SW 1271 (cell line): ENCODE measurements around the gene KRABD2.
"Not testable (repeated sequence)": the region's sequence is repeated elsewhere in the genome, so short reads cannot be mapped to it uniquely, and the experiment has no call there.

ENCODE experiments used
- DNase-seq, 2 experiments: peaks; one replicate each; lab custom pipeline; 2025; lab: John Stamatoyannopoulos, UW

KRABD2 gene

DNA sequence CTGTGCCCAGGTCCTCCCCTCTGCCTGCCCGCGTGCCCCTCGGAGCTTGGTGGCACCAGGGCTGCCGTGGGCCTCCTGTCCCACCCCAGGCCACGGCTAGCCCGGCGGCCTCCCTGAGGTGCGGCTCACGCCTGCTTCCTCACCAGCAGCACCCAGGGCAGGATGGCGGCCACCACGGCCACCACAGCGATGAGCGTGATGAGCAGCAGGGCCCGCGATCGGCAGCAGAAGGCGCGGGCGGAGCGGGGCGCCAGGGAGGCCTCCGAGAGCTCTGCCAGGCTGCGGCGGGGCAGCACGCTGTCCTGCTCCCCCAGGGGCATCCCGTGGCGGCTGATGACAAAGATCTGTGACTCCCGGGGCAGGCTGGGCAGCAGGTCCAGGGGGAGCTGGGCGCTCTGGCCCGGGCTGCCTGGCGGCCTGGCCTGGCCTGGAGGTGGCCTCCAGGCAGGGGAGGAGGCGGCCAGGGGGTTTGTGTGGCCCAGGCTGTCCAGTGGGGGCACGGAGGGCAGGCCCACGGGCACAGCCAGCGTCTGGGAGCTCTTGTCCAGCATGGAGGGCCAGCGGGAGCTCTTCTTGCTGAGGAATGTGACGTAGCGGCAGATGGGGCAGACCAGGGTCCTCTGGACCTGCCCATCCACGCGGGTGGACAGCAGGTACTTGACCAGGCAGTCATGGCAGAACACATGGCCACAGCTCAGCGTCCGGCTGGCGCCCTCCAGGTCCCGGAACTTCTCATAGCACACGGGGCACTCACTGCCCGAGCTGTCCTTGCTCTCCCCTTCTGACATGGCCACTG is 16.4 kb upstream of the KRABD2 start:
- no peak for DNase-seq

DNA sequence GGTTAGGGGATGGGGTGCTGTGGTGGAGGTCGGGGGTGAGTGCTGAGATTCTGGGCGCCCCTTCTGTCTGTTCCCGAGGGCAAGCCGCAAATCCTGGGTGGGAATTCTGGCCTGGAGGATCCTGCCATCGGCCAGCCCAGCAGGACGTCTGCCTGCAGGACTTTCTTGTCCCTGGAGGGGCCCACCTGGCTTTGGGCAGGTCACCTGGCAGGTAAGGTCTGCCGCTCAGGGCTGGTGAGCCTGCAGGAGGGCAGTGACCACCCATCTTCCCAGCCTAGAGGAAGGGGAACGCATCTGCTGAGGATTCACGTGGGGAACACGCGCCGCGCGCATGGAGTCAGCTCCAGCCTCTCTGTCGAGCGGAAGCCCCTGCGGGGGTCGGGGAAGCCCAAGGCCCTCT is 15.8 kb upstream of the KRABD2 start:
- no peak for DNase-seq

DNA sequence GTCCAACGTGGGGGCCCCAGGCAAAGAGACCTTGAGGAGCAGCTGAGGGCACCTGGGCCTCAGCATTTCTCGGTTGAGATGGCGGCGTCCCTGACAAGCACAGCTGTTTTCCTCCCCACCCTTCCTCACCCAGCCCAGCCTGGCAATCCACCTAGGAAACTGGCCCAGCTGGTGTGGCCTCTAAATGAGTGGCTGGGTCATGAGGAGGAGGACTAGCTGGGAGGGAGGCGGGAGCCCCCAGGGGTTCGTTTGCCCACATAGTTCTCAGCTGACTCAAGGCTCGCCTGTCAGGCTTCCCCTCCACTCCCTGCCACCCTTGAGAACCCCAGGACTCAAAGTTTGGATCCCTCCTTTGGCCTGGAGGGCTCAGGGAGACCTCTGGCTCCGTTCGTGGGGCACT is 15.2 kb upstream of the KRABD2 start:
- DNase-seq: no peak

DNA sequence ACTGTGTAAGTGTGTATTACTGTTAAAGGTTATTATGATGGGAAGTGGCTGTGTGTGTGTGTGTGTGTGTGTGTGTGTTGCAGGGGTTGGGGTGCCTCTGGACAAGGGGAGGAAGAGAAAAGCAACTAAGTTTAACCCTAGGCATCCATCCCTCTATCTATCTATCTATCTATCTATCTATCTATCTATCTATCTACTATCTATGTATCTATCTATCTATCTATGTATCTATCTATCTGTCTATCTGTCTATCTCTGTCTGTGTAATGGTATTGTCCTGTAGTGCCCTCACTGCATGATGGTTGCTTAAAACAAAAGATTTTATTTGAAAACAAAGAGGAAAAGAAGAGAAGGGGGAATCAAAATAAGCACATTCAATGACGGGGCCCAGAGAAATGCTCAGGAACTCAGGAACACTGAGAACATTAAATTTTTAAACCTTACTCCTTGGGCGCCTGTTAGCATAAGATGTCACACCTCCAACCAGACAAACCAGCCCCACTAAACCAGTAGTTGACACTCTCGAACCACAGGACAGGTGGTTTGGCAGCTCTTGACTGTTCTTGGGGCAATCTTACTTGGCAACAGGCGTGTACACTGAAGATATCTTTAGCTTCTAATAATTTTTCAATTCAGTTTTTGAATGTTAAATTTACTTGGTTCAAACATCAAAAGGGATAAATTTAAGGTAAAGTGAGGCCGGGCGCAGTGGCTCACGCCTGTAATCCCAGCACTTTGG is 11.6 kb upstream of the KRABD2 start:
- DNase-seq: no peak

DNA sequence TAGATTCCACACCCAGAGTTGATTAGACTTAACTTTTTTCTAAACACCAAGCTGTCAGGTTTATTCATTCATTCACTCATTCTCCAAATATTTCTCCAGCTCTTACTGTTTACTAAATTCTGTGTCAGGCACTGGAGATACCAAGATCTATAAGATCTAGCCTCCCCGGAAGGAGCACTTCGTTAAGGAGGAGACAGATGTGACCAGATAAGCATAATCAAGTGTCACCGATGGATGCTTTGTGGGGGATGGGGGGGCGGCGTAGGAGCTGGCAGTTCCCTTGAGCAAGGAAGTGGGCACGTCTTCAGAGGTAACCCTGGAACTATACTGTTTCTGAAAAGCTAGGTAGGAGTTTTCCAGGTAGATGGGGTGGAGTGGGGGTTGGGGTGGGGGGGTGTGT is 10.3 kb upstream of the KRABD2 start:
- DNase-seq: no peak

DNA sequence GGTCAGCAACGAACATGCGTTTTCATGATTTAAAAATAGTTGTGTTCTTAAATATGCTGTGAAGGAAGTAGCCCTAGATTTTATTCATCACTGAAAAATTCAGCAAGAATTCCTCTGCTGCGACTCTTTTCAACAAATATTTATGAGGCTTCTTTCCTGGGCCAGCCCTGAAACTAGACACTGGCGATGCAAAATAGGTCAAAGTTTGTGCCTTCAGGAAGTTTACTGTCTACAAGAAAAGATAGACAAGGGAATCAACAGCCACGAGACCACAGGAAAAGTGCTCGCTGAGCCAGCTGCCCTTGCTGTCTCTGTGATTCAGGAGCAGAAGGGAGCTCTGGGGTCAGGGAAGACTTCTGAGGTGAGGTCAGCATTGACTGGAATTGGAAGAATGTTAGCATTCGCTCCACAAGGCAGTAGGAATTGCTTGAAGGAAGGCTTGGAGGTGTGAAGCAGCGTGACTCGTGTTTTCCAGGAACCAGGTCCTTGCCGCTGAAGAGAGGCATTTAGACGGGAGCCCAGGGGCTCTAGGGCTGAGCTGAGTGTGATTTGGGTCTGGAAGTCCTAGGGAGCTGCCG is 8.4 kb upstream of the KRABD2 start:
- peak; percentile 60 to 74 for DNase-seq

DNA sequence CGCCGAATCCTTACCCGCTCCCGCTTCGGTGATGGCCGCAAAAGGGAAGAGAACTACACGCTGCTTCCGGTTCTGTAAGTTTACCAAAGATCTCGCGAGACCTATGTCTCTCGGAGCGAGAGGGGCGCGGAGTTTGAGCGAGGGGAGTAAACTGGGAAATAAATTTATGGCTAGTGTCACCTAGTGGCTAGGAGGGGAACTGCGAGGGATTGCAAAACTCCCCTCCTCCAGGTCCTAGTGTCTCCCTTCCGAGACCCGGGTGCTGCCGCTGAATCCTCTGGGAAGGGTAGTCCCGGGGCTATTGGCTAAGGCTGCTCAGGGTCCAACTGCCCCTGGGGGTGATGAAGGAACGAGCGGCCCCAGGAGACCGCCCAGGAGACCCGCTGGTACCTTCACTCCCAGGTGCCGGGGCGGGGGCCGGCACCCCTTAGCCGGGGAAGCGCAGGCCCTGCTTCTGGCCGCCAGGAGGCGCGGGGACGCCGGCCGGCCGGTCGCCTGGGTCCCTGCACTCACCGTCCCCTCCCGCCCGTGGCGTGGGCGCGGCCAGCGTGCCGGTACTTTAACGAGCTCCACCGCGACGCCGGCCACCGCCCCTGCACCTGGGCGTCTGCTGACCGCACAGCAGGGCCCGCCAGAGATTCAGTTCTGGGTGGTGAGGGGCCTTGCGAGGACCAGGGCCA is 6.8 kb upstream of the KRABD2 start, which contains the start of gene RPL26:
Gene RPL26 (minus strand): TSS at position 51 of the 680 bp plus-strand sequence. CDS start 883 bp downstream, outside the sequence.
- peak; percentile 97 to 98 for DNase-seq

DNA sequence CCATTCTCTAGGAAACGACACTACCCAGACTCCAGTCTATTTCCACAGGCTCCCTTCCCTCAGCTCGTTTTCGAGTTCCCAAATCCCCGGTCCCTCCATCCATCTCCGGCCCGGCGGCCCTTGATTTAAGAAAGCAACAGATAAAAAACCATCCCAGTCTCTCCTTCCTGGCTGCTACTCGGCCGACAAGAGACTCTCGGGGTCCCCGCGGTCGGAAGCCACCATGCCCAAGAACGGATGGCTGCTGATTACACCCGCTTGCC is 6.3 kb upstream of the KRABD2 start:
- no peak for DNase-seq

DNA sequence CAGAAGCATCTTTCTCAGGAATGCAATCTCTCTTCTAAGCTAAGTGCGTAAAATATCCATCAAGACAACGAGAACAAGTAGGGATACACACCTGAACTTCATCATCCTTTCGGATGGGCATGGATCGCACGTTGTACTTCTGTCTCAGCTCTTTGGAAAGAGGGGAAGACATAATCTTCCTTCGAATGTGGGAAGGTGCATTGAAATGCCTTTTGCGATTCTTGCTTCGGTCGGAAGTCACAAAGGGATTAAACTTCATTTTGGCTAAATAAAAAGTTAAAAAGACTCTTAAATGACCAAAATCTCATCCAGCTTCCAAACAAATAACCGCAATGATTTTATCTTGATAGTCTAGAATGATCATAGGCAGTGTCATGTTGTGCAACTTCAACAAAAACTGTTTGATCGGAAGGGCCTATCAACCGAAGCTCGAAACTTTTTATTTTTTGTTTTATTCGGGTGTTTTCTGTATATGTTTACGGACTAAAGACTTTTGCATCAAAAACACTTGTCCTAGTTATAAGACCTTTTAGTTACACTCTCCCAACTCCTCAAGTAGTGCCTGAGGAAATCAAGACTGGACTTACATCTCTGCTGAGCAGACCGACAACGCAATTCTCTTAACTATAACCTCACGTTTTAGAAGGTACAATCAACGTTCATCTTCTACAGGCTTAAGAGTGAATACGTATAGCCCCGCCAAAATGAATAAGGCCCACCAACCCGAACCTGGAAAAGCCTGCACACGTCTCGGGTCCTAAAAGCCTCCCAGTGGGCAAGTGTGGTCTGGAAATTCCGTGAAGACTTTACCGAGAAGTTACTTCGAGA is 5.8 kb upstream of the KRABD2 start:
- no peak for DNase-seq

DNA sequence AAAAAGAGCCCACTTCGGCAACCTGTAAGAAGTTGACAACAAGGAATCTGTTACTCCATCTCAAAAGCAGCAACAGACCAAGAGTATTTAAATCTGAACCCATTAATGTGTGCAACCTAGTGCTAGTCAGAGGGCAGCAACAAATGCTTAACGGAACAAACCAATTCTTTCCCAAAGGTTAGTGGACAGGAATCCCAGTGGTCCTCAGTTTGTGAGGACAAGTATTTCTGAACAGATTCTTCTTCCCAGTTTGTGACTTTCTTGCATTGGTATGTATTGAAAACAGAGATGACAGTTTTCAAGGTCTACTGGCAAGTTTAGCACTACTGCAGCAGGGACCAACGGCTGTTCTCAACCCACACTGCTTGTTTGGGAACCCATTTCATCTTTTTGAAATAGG is 3.5 kb upstream of the KRABD2 start:
- no peak for DNase-seq

DNA sequence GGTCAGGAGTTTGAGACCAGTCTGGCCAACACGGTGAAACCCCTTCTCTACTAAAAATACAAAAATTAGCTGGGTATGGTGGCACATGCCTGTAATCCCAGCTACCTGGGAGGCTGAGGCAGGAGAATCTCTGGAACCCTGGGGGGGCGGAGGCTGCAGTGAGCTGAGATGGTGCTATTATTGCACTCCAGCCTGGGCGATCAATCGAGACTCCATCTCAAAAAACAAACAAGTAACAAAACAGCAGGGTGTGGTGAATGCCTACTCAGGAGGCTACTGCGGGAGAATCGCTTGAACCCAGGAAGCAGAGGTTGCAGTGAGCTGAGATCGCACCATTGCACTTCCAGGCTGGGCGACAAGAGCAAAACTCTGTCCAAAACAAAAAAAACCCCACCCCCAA is 1.6 kb upstream of the KRABD2 start:
- DNase-seq: not testable (repeated sequence)

DNA sequence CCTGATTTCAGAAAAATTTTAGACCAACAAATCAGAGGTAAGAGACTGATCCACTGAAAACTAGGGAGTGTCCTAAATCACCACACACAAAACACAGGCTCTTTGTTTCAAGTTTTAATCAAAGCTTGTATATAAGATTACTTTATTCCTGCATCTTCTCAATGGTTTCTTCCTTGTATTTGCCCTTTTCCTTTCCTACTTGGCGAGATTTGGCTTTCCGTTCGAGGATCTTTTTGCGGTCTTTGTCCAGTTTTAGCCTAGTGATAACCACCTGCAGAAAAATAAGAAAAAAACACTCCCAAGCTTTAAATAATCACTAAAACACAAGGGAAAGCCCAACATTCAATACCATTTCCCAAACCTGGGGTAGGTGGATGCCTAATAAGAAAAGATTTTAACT is 918 bp upstream of the KRABD2 start:
- no peak for DNase-seq

DNA sequence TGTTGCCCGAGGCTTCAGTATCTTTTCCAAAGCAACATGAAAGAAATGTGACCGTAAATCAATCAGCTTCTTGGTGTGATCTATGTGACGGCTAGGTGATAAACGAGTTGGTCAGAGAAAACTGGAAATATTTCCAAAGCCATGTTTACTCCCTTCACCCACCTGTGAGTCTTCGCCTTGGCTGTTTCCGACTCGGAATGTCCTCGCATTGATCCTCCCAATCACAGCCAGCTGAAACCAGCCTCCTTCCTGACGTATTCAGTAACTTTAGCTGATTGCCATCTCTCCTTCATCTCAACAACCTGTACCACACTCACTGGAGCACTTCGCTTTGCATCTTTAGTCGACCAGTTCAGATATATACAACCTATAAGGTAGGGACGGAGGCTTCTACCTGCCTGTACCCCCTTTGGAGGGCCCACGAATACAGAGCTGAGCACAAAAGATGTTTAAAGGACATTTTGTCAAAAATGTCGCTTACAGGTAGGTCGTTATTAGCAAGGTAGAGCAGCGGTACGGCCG is 705 bp downstream of the KRABD2 start:
- no peak for DNase-seq

DNA sequence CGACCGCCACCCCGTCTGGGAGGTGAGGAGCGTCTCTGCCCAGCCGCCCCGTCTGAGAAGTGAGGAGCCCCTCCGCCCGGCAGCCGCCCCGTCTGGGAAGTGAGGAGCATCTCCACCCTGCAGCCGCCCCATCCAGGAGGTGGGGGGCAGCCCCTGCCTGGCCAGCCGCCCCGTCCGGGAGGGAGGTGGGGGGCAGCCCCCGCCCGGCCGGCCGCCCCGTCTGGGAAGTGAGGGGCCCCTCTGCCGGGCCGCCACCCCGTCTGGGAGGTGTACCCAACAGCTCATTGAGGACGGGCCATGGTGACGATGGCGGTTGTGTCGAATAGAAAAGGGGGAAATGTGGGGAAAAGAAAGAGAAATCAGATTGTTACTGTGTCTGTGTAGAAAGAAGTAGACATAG is 2.6 kb downstream of the KRABD2 start:
- DNase-seq: not testable (repeated sequence)

DNA sequence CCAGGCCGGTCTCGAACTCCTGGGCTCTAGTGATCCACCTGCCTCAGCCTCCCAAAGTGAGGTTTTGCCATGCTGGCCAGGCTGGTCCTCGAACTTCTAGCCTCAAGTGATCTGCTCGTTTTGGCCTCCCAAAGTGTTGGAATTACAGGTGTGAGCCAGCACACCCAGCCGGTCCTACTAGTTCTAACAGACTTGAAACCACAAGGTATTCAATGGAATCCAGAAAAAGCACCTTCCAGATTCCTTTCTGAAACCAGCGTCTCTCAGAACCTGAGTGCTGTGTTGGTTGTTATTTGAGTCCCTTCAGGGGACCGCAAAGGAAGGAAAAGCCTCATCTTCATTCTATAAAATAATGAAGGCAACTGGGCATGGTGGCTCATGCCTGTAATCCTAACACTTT is 4.1 kb downstream of the KRABD2 start:
- no peak for DNase-seq

DNA sequence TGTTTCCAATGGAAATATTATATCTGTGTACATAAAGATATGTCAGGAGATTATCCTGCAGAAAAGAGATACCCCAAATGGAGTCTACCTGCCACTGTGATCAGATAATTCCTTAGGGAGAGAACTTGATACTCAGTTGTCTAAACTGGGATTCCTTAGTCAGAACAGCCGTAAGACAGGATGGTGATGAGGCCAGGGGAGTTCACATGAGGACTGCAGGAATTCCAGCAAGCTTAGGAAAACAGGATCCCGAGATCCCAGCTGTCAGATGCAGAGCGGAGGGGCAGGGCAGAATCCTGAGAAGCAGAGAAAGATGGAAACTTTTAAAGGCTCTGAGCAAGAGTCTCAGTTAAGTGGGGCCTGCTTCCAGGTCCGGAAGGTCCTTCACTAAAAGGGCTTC is 4.7 kb downstream of the KRABD2 start:
- DNase-seq: no peak

DNA sequence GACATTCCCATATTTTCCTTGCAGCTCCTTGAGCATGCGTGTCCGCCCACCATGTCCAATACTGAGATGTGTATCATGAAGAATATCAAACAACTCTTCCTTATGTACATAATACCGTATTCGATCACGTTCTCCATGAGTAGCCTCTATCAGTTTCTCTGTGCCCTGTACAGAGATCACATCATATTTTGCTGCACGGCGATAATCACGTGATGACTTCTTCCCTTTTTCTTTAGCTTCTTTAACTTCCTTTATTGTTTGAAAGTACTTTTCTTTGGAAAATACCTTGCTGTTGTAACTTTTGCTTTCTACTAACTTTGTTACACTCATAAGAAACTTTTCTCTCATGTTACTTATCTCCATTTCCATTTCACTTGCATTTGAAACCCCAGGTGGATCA is 6.6 kb downstream of the KRABD2 start:
- DNase-seq: no peak

DNA sequence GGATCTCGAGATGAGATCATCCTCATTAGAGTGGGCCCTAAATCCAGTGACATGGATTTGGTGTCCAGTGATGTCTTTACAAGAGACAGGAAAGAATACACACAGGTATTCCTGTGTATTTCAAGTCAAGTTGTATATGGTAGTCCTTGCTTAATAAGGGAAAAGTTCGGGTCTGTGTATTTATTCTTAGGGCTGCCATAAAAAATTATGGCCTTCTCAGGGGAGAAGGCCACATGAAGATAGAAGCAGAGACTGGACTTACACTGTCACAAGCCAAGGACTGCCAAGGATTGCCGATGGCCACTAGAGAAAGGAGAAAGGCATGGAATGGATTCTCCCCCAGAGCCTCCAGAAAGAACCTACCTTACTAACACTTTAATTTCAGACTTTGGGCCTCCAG is 8.3 kb downstream of the KRABD2 start:
- no peak for DNase-seq

DNA sequence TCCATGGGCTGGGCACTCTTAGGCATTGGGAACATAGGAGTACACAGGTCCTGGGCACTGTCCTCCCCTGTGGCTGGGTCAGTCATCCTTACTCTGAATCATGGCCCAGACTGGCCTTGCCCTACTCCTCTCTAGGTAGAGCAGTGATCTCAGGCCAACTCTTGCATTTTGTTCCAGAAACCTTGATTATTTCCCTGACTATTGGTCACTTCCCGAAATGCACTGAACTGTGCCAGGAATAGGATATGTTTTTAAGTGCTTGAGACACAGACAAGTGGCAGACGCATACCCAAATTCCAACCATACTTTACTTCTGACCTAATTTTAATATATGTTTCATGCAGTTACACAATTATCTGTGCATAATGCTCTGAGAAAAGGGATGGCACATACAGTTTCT is 10.3 kb downstream of the KRABD2 start:
- DNase-seq: peak in 1 of 2 experiments; percentile 14

DNA sequence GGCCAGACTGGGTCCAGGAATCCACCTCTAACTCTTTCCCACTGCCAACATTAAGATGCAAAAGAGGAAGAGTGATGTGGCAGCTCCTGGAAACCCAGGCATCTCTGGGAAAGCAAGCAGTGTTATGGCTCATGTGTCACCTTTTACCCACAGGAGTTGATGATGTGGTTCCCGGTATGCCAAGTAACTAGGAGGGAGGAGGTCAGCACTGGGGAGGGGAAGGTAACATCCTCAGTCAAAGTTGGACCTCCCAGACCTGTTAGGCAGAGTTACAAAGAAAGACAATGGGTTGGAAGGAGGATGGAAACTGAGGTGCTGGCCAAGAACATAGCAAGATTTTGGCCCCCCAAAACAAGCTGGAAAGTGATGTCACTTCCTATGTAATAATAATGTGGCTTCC is 11.4 kb downstream of the KRABD2 start:
- DNase-seq: no peak

DNA sequence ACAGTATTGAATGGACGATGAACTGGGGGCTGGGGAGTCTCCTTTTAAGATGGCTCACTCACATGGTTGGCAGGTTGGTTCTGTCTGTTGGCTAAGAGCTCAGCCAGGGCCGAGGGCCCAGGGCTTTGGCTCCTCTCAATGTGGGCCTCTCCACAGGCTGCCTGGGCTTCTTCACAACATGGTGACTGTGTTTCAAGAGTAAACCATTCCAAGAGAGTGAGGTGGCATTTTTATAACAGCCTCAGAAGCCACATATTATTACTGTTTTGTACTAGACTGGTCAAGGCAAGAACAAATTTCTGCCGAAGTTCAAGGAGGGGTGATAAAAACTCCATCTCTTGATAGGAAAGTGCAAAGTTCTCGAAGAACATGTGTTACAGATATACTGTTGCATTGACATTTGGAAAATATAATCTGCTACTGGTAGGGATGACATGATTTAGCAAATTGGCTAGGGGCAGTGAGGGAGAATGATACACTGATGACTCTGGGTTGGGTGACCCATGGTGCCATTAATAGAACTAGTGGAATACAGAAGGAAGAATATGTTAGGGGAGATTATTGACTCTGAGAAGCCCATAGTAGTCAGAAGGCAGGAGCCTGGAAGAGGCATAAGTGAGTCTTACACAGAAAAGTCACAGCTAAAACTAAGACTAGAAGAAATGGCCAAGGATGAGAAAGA is 13.7 kb downstream of the KRABD2 start:
- no peak for DNase-seq
